DOHH2 (cell line): ENCODE results near the gene COMMD3.
A peak's percentile ranks its signal among the peaks of the same experiment; 100 is the strongest.

Experiments
- H3F3A ChIP-seq: fragments of 200-600 bp; sonication (generic), shearing (Covaris generic); 2 replicates; pipeline ENCODE4 v1.6.0; 2016; ENCODE audit warnings: antibody characterized with exemption, mild to moderate bottlenecking; ENCODE audit not compliant: control insufficient read depth, insufficient read depth
- H3K27ac ChIP-seq: fragments of 200-600 bp; sonication (generic); 2 replicates; pipeline ENCODE4 v1.5.1; 2014; ENCODE audit warnings: low read depth, mild to moderate bottlenecking, low read length, moderate library complexity
- H3K27me3 ChIP-seq: fragments of 200-600 bp; sonication (generic); 2 replicates; pipeline ENCODE4 v1.6.1; 2014; ENCODE audit warnings: mild to moderate bottlenecking, low read length, mixed read lengths; ENCODE audit not compliant: control insufficient read depth
- H3K36me3 ChIP-seq: fragments of 200-600 bp; sonication (generic); 2 replicates; pipeline ENCODE4 v1.6.1; 2014; ENCODE audit warnings: mild to moderate bottlenecking, low read length, moderate library complexity, mixed read lengths; ENCODE audit not compliant: control insufficient read depth
- H3K4me1 ChIP-seq: fragments of 200-600 bp; sonication (generic); 2 replicates; pipeline ENCODE4 v1.6.1; 2014; ENCODE audit warnings: mild to moderate bottlenecking, low read length, mixed read lengths; ENCODE audit not compliant: control insufficient read depth
- H3K4me2 ChIP-seq: fragments of 200-600 bp; sonication (generic); 2 replicates; pipeline ENCODE4 v1.6.0; 2014; ENCODE audit warnings: mild to moderate bottlenecking, low read length, moderate library complexity
- H3K4me3 ChIP-seq: fragments of 200-600 bp; sonication (generic); 2 replicates; pipeline ENCODE4 v1.5.1; 2014; ENCODE audit warnings: mild to moderate bottlenecking, low read length, mixed read lengths
- H3K79me2 ChIP-seq: fragments of 200-600 bp; sonication (generic); 2 replicates; pipeline ENCODE4 v1.6.1; 2014; ENCODE audit warnings: mild to moderate bottlenecking, low read length, mixed read lengths; ENCODE audit not compliant: control insufficient read depth
- H3K9me2 ChIP-seq: fragments of 200-600 bp; sonication (generic); replicated peaks from 2 replicates; pipeline ENCODE4 v1.6.1; 2014; ENCODE audit warnings: mild to moderate bottlenecking, low read length, mixed read lengths; ENCODE audit not compliant: control insufficient read depth
- H3K9me3 ChIP-seq: fragments of 200-600 bp; sonication (generic); 2 replicates; pipeline ENCODE4 v1.6.1; 2014; ENCODE audit warnings: antibody characterized with exemption, low read length, mixed read lengths; ENCODE audit not compliant: control insufficient read depth, insufficient read depth
- H4K20me1 ChIP-seq: fragments of 200-600 bp; sonication (generic); 2 replicates; pipeline ENCODE4 v1.6.0; 2014; ENCODE audit warnings: low read depth, mild to moderate bottlenecking, antibody characterized with exemption, low read length, moderate library complexity; ENCODE audit not compliant: control insufficient read depth, insufficient read depth
- EZH2phosphoT487 ChIP-seq: fragments of 200-600 bp; sonication (generic); IDR thresholded peaks from 2 replicates; pipeline ENCODE4 v1.6.1; 2017; ENCODE audit warnings: borderline replicate concordance, mild to moderate bottlenecking, antibody characterized with exemption, low read length, moderate library complexity, mixed read lengths
- TF ChIP-seq, protein P1 (sequence below): fragments of 200-600 bp; sonication (generic); IDR thresholded peaks from one replicate; pipeline ENCODE4 v1.5.1; 2014; ENCODE audit warnings: antibody characterized with exemption, mild to moderate bottlenecking, low read depth, low read length; ENCODE audit not compliant: poor library complexity, severe bottlenecking

Gene COMMD3

DNA sequence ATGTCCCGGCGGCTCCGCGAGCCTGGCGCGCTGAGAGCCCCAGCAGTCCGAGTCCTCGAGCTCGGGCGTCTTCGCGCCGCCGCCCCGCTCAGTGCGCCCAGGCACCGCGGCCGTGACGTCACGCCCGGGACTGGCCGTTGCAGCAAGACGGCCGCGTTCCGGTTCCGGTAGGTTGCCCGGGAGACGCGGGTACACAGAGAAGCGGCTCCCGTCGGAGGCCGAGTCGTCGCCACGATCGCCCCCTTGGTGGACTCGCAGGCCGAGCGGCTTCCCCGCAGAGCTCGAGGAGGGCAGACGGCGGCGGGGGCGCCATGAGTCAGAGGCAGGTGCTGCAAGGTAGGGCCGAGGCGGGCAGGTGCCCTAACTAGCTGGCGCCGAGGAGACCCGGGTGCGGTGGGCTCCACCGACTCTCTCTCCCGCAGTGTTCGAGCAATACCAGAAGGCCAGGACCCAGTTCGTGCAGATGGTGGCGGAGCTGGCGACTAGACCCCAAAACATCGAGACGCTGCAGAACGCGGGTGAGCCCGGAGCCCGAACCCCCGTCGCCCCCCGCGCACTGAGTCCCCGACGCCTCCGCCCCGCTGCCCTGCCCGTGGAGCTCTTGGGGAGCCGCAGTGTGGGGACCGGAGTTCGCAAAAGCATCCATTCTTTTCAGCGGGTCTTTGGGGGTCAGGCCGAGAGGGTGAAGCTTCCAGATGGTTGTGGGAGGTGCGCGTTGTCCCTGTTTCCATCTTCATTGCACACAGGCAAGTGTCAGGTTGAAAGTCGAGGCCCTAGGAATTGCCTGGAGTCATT, 29.3 kb downstream of the COMMD3 start, which contains the start of gene SPAG6:
TSS of gene SPAG6 (plus strand) at position 196 of the 795 bp plus-strand sequence. CDS start at position 312, 116 bp downstream.
- no peaks in the 10 kb centered on the region for H4K20me1 ChIP-seq
- TF ChIP-seq, protein P1, sequence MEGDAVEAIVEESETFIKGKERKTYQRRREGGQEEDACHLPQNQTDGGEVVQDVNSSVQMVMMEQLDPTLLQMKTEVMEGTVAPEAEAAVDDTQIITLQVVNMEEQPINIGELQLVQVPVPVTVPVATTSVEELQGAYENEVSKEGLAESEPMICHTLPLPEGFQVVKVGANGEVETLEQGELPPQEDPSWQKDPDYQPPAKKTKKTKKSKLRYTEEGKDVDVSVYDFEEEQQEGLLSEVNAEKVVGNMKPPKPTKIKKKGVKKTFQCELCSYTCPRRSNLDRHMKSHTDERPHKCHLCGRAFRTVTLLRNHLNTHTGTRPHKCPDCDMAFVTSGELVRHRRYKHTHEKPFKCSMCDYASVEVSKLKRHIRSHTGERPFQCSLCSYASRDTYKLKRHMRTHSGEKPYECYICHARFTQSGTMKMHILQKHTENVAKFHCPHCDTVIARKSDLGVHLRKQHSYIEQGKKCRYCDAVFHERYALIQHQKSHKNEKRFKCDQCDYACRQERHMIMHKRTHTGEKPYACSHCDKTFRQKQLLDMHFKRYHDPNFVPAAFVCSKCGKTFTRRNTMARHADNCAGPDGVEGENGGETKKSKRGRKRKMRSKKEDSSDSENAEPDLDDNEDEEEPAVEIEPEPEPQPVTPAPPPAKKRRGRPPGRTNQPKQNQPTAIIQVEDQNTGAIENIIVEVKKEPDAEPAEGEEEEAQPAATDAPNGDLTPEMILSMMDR: no peak
- no peak for TF ChIP-seq EZH2phosphoT487
- peaks cover 37% of the 10 kb centered on the region for H3K27me3 ChIP-seq
- H3K4me1 ChIP-seq: peaks cover 45% of the 10 kb centered on the region
- no peaks in the 10 kb centered on the region for H3K36me3 ChIP-seq
- no peaks in the 10 kb centered on the region for H3K79me2 ChIP-seq
- peaks cover 16% of the 10 kb centered on the region; the same call in 1 of the 2 replicates for H3F3A ChIP-seq
- H3K9me3 ChIP-seq: no peaks in the 10 kb centered on the region
- peak within 1 kb of the TSS; percentile 65 for H3K4me2 ChIP-seq
- H3K9me2 ChIP-seq: no peaks in the 10 kb centered on the region
- peak within 1 kb of the TSS; percentile 66 for H3K27ac ChIP-seq
- H3K4me3 ChIP-seq: peak within 1 kb of the TSS; percentile 48

DNA sequence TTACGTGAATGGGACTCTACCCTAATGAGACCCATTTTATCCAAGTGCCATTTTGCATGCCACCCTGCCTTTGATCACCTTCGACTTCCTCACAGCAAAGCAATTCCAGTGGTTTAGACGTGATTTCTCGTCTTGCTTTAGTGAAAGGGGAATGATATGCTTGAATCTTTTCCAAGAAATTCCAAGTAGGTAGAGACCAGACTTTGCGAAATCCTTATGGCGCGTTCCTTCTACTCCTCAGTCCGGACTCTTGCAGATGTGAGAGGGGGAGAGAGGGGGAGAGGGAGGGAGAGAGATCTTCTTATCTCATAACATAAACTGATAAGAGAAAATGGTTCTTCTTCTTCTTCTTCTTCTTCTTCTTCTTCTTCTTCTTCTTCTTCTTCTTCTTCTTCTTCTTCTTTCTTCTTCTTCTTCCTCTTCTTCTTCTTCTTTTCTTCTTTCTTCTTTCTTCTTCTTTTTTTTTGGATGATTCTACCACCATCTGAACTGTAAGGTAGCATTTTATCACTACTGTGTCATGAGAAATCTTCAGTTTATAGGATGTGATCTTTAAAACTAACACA, 30.0 kb downstream of the COMMD3 start:
- peaks cover 33% of the 10 kb centered on the region for H3K27me3 ChIP-seq
- no peak overlapping the region for H3K4me2 ChIP-seq
- TF ChIP-seq EZH2phosphoT487: no peak
- TF ChIP-seq, protein P1: no peak
- peaks cover 42% of the 10 kb centered on the region for H3K4me1 ChIP-seq
- H3K9me2 ChIP-seq: no peaks in the 10 kb centered on the region
- no peak overlapping the region for H3K4me3 ChIP-seq
- H3F3A ChIP-seq: peaks cover 16% of the 10 kb centered on the region; the same call in 1 of the 2 replicates
- no peak overlapping the region for H3K27ac ChIP-seq
- H3K79me2 ChIP-seq: no peaks in the 10 kb centered on the region
- H3K9me3 ChIP-seq: no peaks in the 10 kb centered on the region
- no peaks in the 10 kb centered on the region for H3K36me3 ChIP-seq
- no peaks in the 10 kb centered on the region for H4K20me1 ChIP-seq

DNA sequence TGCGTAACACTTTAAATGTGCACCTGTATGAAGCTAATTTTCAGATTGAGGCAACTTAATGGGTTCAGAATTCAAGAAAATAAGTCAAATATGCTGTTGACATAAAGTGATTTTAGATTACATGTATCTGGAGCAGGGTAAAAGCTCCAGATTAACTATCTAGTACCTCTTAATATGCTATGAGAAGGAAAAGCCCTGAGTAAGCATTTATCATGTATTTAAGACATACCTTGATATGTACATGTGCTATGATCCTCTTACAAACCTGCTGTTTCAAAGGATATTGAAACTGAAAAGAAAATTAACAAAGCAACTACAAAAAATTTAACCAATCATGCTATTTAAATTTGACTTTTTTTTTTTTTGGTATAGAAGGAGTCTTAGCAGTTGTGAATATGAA, 33.6 kb downstream of the COMMD3 start:
- H3K4me3 ChIP-seq: no peak overlapping the region
- H3K9me3 ChIP-seq: no peaks in the 10 kb centered on the region
- no peak for TF ChIP-seq EZH2phosphoT487
- TF ChIP-seq, protein P1: no peak

More for the DNA sequence above, 33.6 kb downstream of the COMMD3 start:
- Histone ChIP-seq H3K36me3 (no peaks in the 10 kb centered on the region), H3K4me2 (no peak overlapping the region), H3K79me2 (no peaks in the 10 kb centered on the region), H3K27ac (no peak overlapping the region), H4K20me1 (no peaks in the 10 kb centered on the region), H3F3A (no peaks in the 10 kb centered on the region), H3K9me2 (no peaks in the 10 kb centered on the region), H3K27me3 (peaks cover 15% of the 10 kb centered on the region), H3K4me1 (peaks cover 6% of the 10 kb centered on the region)
